ENCODE data around the gene SERPINE2.

DNA sequence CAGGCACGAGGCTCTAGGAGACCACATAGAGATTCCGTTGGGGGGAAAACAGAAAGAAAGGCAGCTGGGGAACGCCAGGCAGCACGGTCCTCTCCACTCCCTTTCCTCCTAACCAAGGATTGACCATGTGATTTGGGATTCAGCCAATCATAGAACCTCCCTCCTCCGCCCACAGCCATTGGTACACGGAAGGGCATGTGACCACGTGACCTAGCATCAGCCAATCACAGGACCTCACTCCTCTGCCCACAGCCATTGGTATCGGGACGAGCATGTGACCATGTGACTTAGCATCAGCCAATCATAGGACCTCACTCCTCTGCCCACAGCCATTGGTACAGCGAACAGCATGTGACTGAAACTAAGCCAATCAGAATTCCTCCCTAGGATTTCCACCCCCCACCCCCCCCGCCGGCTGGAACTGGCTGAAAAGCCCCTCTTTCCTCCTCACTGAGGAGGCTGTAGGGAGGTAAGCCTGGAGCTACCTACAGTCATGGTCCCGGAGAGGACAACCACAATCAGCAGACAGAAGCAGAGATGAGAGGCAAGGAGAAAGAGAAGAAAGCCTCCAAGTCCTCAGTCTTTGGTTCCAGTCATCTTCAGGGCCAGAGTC, 7.6 kb downstream of the SERPINE2 start:
- TF ChIP-seq POLR2A (IDR thresholded peaks at IDR 0.05) (no peak), POLR2AphosphoS5 (IDR thresholded peaks at IDR 0.05) (no peak)

All from breast epithelium (tissue), 3 donors.